Tibial nerve (tissue), 4 donors: ENCODE data around the gene KRT72.

ENCODE experiments used
- CTCF ChIP-seq, 5 experiments: fragments of 200-600 bp in 3 of 5; fragments of 450-650 bp in 2 of 5; sonication (generic) in 3 of 5; IDR thresholded peaks; one replicate each; pipeline ENCODE4 v1.5.1; 2016 to 2019; ENCODE audit warnings: antibody characterized with exemption in 5 of 5, mild to moderate bottlenecking in 3 of 5, moderate library complexity in 2 of 5
- EP300 ChIP-seq, 2 donors: sonication (generic); formaldehyde crosslinking; IDR thresholded peaks; one replicate each; pipeline ENCODE4 v1.6.1; 2017; ENCODE audit warnings: antibody characterized with exemption in 2 of 2, mild to moderate bottlenecking in 1 of 2
- POLR2A ChIP-seq, 2 donors: fragments of 450-650 bp; IDR thresholded peaks; one replicate each; pipeline ENCODE4 v1.6.1; 2017; ENCODE audit warnings: antibody characterized with exemption in 2 of 2, mild to moderate bottlenecking in 2 of 2, moderate library complexity in 2 of 2

GRCh38 chr12:52552055-52552454 lies 49.2 kb downstream of the KRT72 start:
- TF ChIP-seq POLR2A (IDR thresholded peaks at IDR 0.05), result no peak
- no peak for TF ChIP-seq CTCF (IDR thresholded peaks at IDR 0.05)
- TF ChIP-seq EP300 (IDR thresholded peaks at IDR 0.05), result no peak
